ENCODE results near the gene ZDHHC11.
"Not testable (repeated sequence)": the region's sequence is repeated elsewhere in the genome, so short reads cannot be mapped to it uniquely, and the experiment has no call there.

The ZDHHC11 gene

DNA sequence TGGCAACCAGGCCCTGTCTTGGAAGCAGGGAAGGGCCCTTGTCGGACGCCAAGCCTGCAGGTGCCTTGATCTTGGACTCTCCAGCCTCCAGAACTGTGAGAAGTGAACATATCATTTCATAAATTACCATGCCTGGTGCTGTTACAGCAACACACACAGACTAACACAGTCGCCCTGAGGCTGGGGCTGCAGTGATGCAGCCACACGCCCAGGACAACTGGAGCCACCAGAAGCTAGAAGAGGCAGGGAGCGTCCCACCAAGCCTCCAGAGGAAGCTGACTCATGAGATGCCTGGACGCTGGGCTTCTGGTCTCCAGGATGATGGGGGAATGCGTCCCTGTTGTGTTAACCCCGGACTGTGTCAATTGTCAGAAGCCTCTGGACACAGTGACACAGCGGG is 71.8 kb downstream of the ZDHHC11 start:
- not testable (repeated sequence) for DNase-seq (ENCODE audit: extremely low read depth in 1 of 2, low read depth in 1 of 2)

- not testable (repeated sequence) for DNase-seq (ENCODE audit: extremely low read depth in 1 of 2, low read depth in 1 of 2)
These were observed 72.4 kb downstream of the ZDHHC11 start for GRCh38 chr5:778421-778820.

DNA sequence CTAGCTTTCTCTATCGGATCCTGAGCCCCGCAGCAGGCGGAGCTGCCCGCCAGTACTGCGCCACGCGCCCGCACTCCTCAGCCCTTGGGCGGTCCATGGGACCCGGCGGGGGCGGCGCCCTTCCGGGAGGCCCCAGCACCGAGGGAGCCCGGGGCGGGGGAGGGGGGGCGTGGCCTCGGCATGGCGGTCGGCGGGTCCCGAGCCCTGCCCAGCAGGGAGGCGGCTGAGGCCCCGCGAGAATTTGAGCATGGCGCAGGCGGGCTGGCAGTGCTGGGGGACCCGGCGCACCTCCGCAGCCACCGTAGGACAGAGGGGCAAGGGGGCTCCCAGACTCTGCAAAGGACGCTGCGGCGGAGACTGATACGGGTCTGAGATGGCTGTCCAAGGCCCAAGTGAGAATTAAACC is 73.0 kb downstream of the ZDHHC11 start:
- no peak for DNase-seq (ENCODE audit: extremely low read depth in 1 of 2, low read depth in 1 of 2)

DNA sequence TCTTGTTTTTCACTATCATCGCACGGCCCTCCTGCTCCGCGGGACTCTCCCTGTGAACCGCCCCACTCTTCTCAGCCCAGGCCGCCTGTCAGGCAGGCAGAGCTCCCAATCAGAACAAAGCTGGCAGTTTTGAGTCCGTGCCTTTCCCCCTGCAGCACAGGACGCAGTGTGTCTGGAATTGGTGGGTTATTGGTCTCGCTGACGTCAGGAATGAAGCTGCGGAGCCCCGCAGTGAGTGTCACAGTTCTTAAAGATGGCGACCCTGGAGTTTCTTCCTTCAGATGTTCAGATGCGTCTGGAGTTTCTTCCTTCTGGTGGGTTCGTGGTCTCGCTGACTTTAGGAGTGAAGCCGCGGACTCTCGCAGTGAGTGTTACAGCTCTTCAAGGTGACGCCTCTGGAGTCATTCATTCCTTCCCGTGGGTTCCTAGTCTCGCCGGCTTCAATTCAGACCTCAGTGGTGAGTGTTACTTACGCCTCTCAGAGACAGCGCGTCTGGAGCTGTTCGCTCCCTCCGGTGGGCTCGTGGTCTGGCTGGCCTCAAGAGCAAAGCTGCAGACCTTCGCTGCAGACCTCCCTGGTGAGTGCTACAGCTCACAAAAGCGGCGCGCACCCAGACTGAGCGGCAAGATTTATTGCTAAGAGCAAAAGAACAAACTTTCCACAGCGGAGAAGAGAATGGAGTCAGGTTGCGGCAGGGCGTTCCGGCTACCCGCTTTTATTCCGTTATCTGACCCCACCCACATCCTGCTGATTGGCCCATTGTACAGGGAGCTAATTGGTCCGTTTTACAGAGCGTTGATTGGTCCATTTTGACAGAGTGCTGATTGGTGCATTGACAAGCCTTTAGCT is 73.7 kb downstream of the ZDHHC11 start:
- DNase-seq (ENCODE audit: extremely low read depth in 1 of 2, low read depth in 1 of 2): no peak

DNA sequence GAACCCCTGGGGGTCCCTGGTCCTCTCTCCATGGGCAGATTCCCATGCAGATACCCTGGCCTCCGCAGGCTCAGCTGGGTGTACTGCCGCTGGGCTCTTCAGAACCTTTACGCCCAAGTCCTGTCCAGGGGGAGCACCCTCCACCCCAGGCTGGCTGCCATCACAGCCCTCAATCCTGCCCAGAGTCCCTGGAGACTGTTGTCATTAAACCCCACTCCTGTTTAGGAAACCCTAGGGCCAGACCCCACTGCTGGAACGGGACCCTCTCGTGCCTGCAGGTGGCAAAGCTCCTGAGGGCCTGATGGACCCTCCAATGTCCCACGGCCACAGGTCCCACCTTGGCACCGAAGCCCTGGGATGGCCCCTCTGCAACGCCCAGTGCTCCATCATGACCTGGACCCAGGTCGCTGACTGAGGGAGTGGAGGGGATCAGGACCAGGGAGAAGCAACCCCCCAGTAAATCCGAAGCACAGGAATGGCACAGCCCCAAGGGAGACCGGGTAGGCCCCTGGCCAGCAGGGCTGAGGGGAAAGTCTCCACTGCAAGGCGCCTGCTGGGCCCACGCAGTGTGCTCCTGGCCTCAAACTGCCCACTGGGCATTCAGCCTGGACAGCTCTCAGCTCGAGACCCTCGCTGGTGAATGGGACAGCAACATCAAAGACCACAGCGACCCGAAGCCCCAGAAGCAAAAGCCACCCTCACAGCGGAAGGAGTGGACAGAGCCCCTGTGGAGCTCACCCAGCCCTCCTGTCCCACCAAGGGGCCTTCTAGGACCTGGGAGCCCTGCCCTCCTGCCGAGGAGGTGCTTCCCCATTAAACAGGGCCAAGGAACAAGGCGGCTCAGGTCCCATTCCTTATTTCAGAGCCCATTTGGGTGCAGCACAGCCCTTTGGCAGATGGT is 74.6 kb downstream of the ZDHHC11 start:
- no peak for DNase-seq (ENCODE audit: extremely low read depth in 1 of 2, low read depth in 1 of 2)

- DNase-seq (ENCODE audit: extremely low read depth in 1 of 2, low read depth in 1 of 2): not testable (repeated sequence)
These were observed 75.2 kb downstream of the ZDHHC11 start for GRCh38 chr5:775595-775960.

- DNase-seq (ENCODE audit: extremely low read depth in 1 of 2, low read depth in 1 of 2): not testable (repeated sequence)
These were observed 75.8 kb downstream of the ZDHHC11 start for GRCh38 chr5:774854-775505.

DNA sequence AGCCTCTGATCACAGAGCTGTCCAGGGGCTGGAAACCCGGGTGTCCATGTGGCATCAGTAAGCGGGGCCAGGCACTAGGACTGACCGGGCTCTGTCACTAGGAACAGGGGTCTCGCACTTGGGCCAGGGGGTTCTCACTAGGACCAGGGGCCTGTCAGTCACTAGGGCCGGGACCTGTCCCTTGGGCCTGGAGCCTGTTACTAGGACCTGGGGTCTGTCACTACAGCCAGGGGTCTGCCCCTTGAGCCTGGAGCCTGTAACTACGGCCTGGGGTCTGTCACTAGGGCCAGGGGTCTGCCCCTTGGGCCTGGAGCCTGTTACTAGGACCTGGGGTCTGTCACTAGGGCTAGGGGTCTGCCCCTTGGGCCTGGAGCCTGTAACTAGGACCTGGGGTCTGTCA is 76.5 kb downstream of the ZDHHC11 start:
- not testable (repeated sequence) for DNase-seq (ENCODE audit: extremely low read depth in 1 of 2, low read depth in 1 of 2)

DNA sequence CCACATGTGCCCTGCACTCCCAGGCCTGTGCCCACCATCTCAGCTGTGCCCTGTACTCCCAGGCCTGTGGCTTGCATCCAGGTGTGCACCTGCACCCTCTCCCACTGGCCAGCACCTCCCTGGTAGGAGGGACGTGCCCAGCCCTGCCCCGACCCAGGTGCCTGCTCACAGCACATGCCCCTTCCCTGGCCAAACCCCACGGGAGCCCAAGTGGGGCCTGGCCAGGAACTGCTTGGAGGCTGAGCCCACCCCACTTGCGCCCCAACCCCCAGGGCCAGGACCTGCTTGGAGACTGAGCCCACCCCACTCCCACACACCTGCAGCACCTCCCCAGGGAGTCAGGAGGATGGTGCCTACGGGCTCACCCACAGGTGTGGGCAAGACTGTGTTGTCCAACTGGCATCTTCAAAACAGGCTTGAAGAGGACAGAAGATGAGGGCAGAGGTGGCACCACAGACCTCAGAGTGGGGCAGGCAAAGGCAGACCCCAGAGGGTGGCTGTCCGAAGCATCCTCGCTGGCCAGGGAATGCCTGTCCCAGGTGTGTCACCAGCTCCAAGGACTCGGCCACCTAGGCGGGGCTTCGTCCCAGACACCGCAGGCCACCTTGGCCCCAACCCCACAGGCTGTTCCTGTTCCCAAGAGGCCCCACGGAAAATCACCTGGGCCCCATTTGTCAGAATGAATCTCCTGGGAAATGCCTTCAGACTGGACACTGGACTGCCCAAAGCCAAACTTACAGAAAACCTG is 77.1 kb downstream of the ZDHHC11 start:
- no peak for DNase-seq (ENCODE audit: extremely low read depth in 1 of 2, low read depth in 1 of 2)

GRCh38 chr5:772931-773330 is 77.9 kb downstream of the ZDHHC11 start:
- DNase-seq (ENCODE audit: extremely low read depth in 1 of 2, low read depth in 1 of 2): not testable (repeated sequence)

DNA sequence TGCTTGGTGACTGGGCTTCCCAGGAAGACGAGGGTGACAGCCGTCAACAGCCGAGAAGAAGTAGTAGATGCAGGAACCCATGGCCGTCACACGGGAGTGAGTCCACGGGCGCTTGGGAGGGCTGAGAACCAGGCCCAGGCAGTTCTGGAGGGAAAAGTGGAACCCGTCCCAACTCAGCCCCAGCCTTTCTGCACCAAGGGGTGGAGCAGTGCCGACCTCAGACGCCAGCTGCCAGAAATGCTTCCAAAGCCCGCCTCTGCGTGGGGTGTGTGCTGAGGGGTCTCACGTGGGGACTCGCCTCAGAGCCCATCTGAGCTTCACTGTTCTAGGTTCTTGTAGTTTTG is 78.3 kb downstream of the ZDHHC11 start:
- DNase-seq (ENCODE audit: extremely low read depth in 1 of 2, low read depth in 1 of 2): not testable (repeated sequence)

DNA sequence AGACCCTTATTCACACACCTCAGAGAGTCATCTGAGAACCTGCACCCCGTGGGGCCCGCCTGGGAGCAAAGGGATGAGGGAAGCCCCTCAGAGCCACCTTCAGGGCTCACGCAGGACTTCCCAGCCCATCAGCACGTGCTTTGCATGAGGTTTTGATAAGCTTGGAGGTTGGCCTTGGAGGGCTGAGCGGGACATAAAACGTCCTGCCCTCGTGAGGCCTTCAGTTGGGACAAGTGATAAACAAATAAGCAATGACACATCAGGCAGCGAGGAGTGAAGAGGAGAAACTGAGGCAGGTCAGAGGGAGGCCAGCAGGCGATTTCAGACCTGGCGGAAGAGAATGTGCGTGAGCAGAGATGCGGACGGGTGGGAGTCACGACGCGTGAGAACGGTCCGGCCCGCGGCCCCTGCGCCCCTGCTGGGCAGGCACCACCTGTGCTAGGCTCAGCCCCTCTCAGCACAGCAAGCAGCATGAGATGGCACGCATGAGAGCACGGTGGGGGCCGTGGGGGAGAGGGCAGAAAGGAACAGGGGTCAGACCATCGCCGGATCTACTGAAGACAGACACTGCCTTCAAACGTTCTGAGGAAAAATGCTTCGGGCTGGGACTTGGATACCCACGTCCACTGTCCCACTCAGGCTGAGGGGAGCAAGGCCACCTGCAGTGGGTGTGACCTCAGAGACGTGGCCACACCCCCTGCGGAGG is 78.8 kb downstream of the ZDHHC11 start:
- DNase-seq (ENCODE audit: extremely low read depth in 1 of 2, low read depth in 1 of 2): not testable (repeated sequence)

DNA sequence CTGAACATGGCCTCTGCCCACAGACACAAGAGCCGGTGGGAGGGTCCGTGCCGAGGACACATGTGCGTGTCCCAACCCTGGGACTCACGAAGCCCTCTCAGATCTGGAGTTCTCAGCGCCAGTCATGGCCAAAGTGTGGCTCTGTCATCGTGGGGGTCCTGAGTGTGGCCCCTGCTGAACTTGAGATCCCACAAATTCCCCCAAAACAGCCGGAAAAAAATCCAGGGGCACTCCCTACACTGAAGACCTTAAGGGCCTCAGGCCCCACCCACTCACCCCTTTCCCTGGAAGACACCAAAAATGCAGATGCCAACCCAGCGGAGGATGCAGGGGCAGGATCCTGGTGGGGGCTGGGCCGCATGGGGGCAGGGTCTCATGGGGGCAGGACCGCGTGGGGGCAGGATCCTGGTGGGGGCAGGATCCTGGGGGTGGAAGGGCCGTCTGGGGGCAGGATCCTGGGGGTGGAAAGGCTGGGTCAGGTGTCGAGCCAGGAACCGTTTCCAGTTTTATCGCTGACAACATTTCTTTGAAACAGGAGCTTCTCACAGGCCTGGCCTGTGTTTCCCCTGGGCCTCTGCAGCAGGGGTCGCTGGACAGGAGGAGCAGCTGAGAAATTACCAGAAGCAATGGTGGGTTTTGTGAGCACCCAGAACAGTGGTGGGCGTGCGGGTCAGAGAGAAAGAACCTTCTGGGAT is 79.6 kb downstream of the ZDHHC11 start:
- DNase-seq (ENCODE audit: extremely low read depth in 1 of 2, low read depth in 1 of 2): not testable (repeated sequence)

DNA sequence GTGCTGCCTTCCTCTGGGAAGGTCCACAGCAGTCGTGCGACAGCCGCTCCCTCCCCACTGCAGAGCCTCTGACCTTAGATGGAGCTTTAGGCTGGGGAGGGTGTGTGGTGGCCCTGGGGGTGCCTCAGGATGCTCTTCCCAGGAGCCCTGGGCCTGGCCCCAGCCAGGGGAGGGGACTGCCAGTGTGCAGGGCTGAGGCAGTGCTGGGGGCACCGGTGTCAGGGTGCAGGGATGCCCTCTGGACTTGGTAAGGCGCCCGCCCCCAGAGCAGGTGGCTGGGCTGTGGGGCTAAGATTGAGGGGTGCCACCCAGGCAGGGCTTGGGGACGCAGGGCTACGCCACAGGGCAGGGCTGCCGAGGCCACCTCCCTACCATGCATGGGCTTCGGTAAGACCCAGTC is 80.2 kb downstream of the ZDHHC11 start:
- not testable (repeated sequence) for DNase-seq (ENCODE audit: extremely low read depth in 1 of 2, low read depth in 1 of 2)

- DNase-seq (ENCODE audit: extremely low read depth in 1 of 2, low read depth in 1 of 2): not testable (repeated sequence)
These were observed 81.2 kb downstream of the ZDHHC11 start for GRCh38 chr5:769485-770145.

- DNase-seq (ENCODE audit: extremely low read depth in 1 of 2, low read depth in 1 of 2): no peak
These were observed 83.9 kb downstream of the ZDHHC11 start for GRCh38 chr5:766666-767431.

DNA sequence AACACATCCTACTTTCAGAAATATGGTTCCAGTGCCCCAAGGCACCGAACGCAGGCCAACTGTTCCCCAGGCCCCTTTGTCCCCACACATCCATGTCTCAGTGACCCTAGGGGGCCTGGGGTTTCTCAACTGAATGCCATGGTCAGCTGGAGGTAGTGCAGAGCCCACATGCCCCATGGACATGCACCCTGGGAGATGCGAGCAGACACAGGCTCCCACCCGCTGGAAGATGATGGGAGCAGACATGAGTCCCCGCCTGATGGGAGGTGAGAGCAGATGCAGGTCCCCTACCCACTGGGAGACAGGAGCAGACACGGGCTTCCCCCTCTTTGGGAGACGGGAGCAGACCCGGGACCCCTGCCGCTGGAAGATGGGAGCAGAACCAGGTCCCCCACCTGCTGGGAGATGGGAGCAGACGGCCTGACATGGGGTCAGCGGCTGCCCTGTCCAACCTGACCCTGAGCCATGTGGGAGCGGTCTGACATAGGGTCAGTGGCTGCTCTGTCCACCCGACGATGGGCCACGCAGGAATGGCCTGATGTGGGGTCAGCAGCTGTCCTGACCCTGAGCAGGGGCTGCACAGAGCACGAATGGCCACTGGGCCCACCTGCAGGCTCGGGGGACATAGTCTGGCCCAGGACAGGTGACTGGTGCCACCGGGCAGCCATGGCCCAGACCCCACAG is 84.7 kb downstream of the ZDHHC11 start:
- DNase-seq (ENCODE audit: extremely low read depth in 1 of 2, low read depth in 1 of 2): no peak

Data from stimulated activated CD8-positive, alpha-beta memory T cell treated with anti-CD3 and anti-CD28 coated beads, Interleukin-7, amount 100 ng/mL, for 48 hours (primary cell).